Activated naive CD4-positive, alpha-beta T cell treated with anti-CD3 and anti-CD28 coated beads, Interleukin-2, amount 10 ng/mL, durations not matched to agents 7 days and 5 days (primary cell): ENCODE measurements around the gene IFITM10.

ENCODE experiments used
- CTCF ChIA-PET: fragments of 350-600 bp; sonication (Branson Sonifier 250); formaldehyde crosslinking; loops from one replicate; lab custom pipeline; 2021; ENCODE audit warnings: antibody characterized with exemption; lab: Charles Lee
- DNase-seq: peaks from one replicate; pipeline ENCODE4 v3.0.0-alpha.2; 2020
- H3K27ac Mint-ChIP-seq: one replicate; pipeline ENCODE4 v1.8.0; 2021; ENCODE audit warnings: mild to moderate bottlenecking, moderate library complexity, mixed read lengths
- H3K27me3 Mint-ChIP-seq: one replicate; pipeline ENCODE4 v1.8.0; 2021; ENCODE audit warnings: mild to moderate bottlenecking, mixed read lengths
- H3K36me3 Mint-ChIP-seq: one replicate; pipeline ENCODE4 v1.8.0; 2021; ENCODE audit warnings: mixed read lengths
- H3K4me1 Mint-ChIP-seq: one replicate; pipeline ENCODE4 v1.8.0; 2021; ENCODE audit warnings: mixed read lengths
- H3K4me3 Mint-ChIP-seq: one replicate; pipeline ENCODE4 v1.8.0; 2021; ENCODE audit warnings: mild to moderate bottlenecking, moderate library complexity, mixed read lengths
- H3K9me3 Mint-ChIP-seq: one replicate; pipeline ENCODE4 v1.8.0; 2021; ENCODE audit warnings: mixed read lengths

The IFITM10 gene

GRCh38 chr11:1750481-1750839 is at the start of gene IFITM10:
TSS of gene IFITM10 (minus strand) at chr11:1750595. CDS start at chr11:1750442, 153 bp downstream.
- DNase-seq, result no peak
- H3K4me1 Mint-ChIP-seq, result peaks cover 28% of the 10 kb centered on the region
- no peak within 1 kb of the TSS for H3K4me3 Mint-ChIP-seq
- CTCF ChIA-PET, result interaction anchor here (1.0 kb wide), 1 partner anchor 81 kb away, joined by 3 read pairs; no protein-coding TSS in a partner anchor
- H3K36me3 Mint-ChIP-seq, result peaks cover 21% of the 10 kb centered on the region
- H3K9me3 Mint-ChIP-seq, result peaks cover 9% of the 10 kb centered on the region
- H3K27ac Mint-ChIP-seq, result no peak within 1 kb of the TSS
- H3K27me3 Mint-ChIP-seq, result peaks cover 53% of the 10 kb centered on the region

GRCh38 chr11:1797391-1798125 is 47.2 kb upstream of the IFITM10 start:
- H3K4me1 Mint-ChIP-seq, result peaks cover 8% of the 10 kb centered on the region
- CTCF ChIA-PET, result interaction anchor here (0.7 to 1.4 kb wide), 4 partner anchors 9 to 148 kb away, joined by 3 read pairs; no protein-coding TSS in a partner anchor
- no peak for DNase-seq

GRCh38 chr11:1796413-1797011 is 46.1 kb upstream of the IFITM10 start:
- Mint-ChIP-seq H3K9me3 (peaks cover 3% of the 10 kb centered on the region), H3K27ac (no peak overlapping the region), H3K4me3 (no peak overlapping the region), H3K4me1 (peaks cover 14% of the 10 kb centered on the region), H3K27me3 (peaks cover 52% of the 10 kb centered on the region), H3K36me3 (no peaks in the 10 kb centered on the region)
- CTCF ChIA-PET, result interaction anchor here (1.1 to 1.2 kb wide), 2 partner anchors 36 to 102 kb away, joined by 3 read pairs; no protein-coding TSS in a partner anchor
- DNase-seq, result no peak

More at GRCh38 chr11:1797391-1798125, 47.2 kb upstream of the IFITM10 start:
- Mint-ChIP-seq H3K9me3 (peaks cover 3% of the 10 kb centered on the region), H3K36me3 (no peaks in the 10 kb centered on the region), H3K4me3 (no peak overlapping the region), H3K27ac (no peak overlapping the region), H3K27me3 (peaks cover 43% of the 10 kb centered on the region)

GRCh38 chr11:1793081-1793480 is 42.7 kb upstream of the IFITM10 start:
- H3K27ac Mint-ChIP-seq, result no peak overlapping the region
- peaks cover 64% of the 10 kb centered on the region for H3K27me3 Mint-ChIP-seq
- no peak overlapping the region for H3K4me3 Mint-ChIP-seq
- peaks cover 3% of the 10 kb centered on the region for H3K9me3 Mint-ChIP-seq
- peaks cover 14% of the 10 kb centered on the region for H3K4me1 Mint-ChIP-seq
- CTCF ChIA-PET, result no interaction called here
- H3K36me3 Mint-ChIP-seq, result no peaks in the 10 kb centered on the region
- DNase-seq, result no peak

GRCh38 chr11:1792461-1792860 is 42.1 kb upstream of the IFITM10 start:
- Mint-ChIP-seq H3K27me3 (peaks cover 59% of the 10 kb centered on the region), H3K4me1 (peaks cover 14% of the 10 kb centered on the region), H3K9me3 (peaks cover 3% of the 10 kb centered on the region), H3K27ac (no peak overlapping the region), H3K4me3 (peak overlapping the region; percentile 19), H3K36me3 (no peaks in the 10 kb centered on the region)
- no peak for DNase-seq
- CTCF ChIA-PET, result no interaction called here

GRCh38 chr11:1791912-1792311 is 41.5 kb upstream of the IFITM10 start:
- Mint-ChIP-seq H3K9me3 (peaks cover 3% of the 10 kb centered on the region), H3K27me3 (peaks cover 54% of the 10 kb centered on the region), H3K36me3 (no peaks in the 10 kb centered on the region), H3K27ac (no peak overlapping the region), H3K4me3 (no peak overlapping the region), H3K4me1 (peaks cover 14% of the 10 kb centered on the region)
- CTCF ChIA-PET, result no interaction called here
- DNase-seq, result no peak

- no peaks in the 10 kb centered on the region for H3K36me3 Mint-ChIP-seq
- no peak overlapping the region for H3K27ac Mint-ChIP-seq
- H3K4me3 Mint-ChIP-seq, result no peak overlapping the region
- no peaks in the 10 kb centered on the region for H3K4me1 Mint-ChIP-seq
- no peaks in the 10 kb centered on the region for H3K9me3 Mint-ChIP-seq
- H3K27me3 Mint-ChIP-seq, result peaks cover 41% of the 10 kb centered on the region
- CTCF ChIA-PET, result no interaction called here
- DNase-seq, result no peak
Measured at GRCh38 chr11:1786466-1786865, 36.1 kb upstream of the IFITM10 start.

GRCh38 chr11:1785749-1786413 is 35.5 kb upstream of the IFITM10 start:
- no peak for DNase-seq
- Mint-ChIP-seq H3K27me3 (peaks cover 41% of the 10 kb centered on the region), H3K4me3 (no peak overlapping the region), H3K27ac (no peak overlapping the region), H3K9me3 (no peaks in the 10 kb centered on the region), H3K4me1 (no peaks in the 10 kb centered on the region), H3K36me3 (no peaks in the 10 kb centered on the region)
- CTCF ChIA-PET, result no interaction called here

GRCh38 chr11:1784761-1785650 is 34.6 kb upstream of the IFITM10 start:
- H3K4me1 Mint-ChIP-seq, result no peaks in the 10 kb centered on the region
- H3K36me3 Mint-ChIP-seq, result no peaks in the 10 kb centered on the region
- no peak overlapping the region for H3K27ac Mint-ChIP-seq
- no peaks in the 10 kb centered on the region for H3K9me3 Mint-ChIP-seq
- no peak overlapping the region for H3K4me3 Mint-ChIP-seq
- H3K27me3 Mint-ChIP-seq, result peaks cover 43% of the 10 kb centered on the region
- CTCF ChIA-PET, result interaction anchor here (0.6 kb wide), 1 partner anchor 212 kb away, joined by 3 read pairs; no protein-coding TSS in a partner anchor
- DNase-seq, result no peak

- CTCF ChIA-PET, result interaction anchor here (1.2 kb wide), 1 partner anchor 77 kb away, joined by 3 read pairs; no protein-coding TSS in a partner anchor
- H3K27ac Mint-ChIP-seq, result no peak overlapping the region
- no peak overlapping the region for H3K4me3 Mint-ChIP-seq
- peaks cover 46% of the 10 kb centered on the region for H3K27me3 Mint-ChIP-seq
- H3K4me1 Mint-ChIP-seq, result no peaks in the 10 kb centered on the region
- no peaks in the 10 kb centered on the region for H3K36me3 Mint-ChIP-seq
- no peak for DNase-seq
- no peaks in the 10 kb centered on the region for H3K9me3 Mint-ChIP-seq
Measured at GRCh38 chr11:1783725-1784529, 33.5 kb upstream of the IFITM10 start.

- H3K4me3 Mint-ChIP-seq, result no peak overlapping the region
- no peak for DNase-seq
- CTCF ChIA-PET, result interaction anchor here (1.2 kb wide), 1 partner anchor 76 kb away, joined by 3 read pairs; no protein-coding TSS in a partner anchor
- H3K36me3 Mint-ChIP-seq, result no peaks in the 10 kb centered on the region
- no peaks in the 10 kb centered on the region for H3K4me1 Mint-ChIP-seq
- H3K9me3 Mint-ChIP-seq, result no peaks in the 10 kb centered on the region
- peaks cover 51% of the 10 kb centered on the region for H3K27me3 Mint-ChIP-seq
- H3K27ac Mint-ChIP-seq, result no peak overlapping the region
Measured at GRCh38 chr11:1782831-1783724, 32.7 kb upstream of the IFITM10 start.

GRCh38 chr11:1782031-1782590 is 31.7 kb upstream of the IFITM10 start:
- Mint-ChIP-seq H3K4me1 (no peaks in the 10 kb centered on the region), H3K27ac (no peak overlapping the region), H3K27me3 (peaks cover 59% of the 10 kb centered on the region), H3K4me3 (no peak overlapping the region), H3K9me3 (no peaks in the 10 kb centered on the region), H3K36me3 (no peaks in the 10 kb centered on the region)
- CTCF ChIA-PET, result no interaction called here
- no peak for DNase-seq
